SW480 (cell line): ENCODE measurements around the gene ZNF628.
"Not testable (repeated sequence)": the region's sequence is repeated elsewhere in the genome, so short reads cannot be mapped to it uniquely, and the experiment has no call there.

Source experiments
- DNase-seq: peaks from one replicate; pipeline ENCODE4 v3.0.0-alpha.2; 2016; ENCODE audit warnings: low spot score

ZNF628 gene

GRCh38 chr19:55484593-55485438, 8.4 kb downstream of the ZNF628 start, which contains the start of gene NAT14:
Gene NAT14 (plus strand): TSS chr19:55485188. CDS start chr19:55485709, 521 bp downstream.
- DNase-seq: peak; percentile 48

GRCh38 chr19:55485439-55486011, 9.1 kb downstream of the ZNF628 start:
- DNase-seq: no peak

GRCh38 chr19:55486043-55486970, 9.9 kb downstream of the ZNF628 start:
- DNase-seq: no peak

- peak; percentile 90 for DNase-seq
These were observed 10.8 kb downstream of the ZNF628 start for GRCh38 chr19:55486971-55487923.

- DNase-seq: no peak
These were observed 11.7 kb downstream of the ZNF628 start, which contains the start of gene SSC5D for GRCh38 chr19:55487924-55488687. Gene SSC5D (plus strand): TSS chr19:55488436. CDS start chr19:55488590, 154 bp downstream.

GRCh38 chr19:55488986-55489710, 12.7 kb downstream of the ZNF628 start:
- DNase-seq: no peak

GRCh38 chr19:55489711-55490477, 13.5 kb downstream of the ZNF628 start:
- no peak for DNase-seq

- no peak for DNase-seq
These were observed 14.3 kb downstream of the ZNF628 start for GRCh38 chr19:55490478-55491432.

GRCh38 chr19:55491546-55492360, 15.3 kb downstream of the ZNF628 start:
- no peak for DNase-seq

- no peak for DNase-seq
These were observed 16.0 kb downstream of the ZNF628 start for GRCh38 chr19:55492362-55492944.

GRCh38 chr19:55493052-55493644, 16.7 kb downstream of the ZNF628 start:
- no peak for DNase-seq

GRCh38 chr19:55493645-55494171, 17.3 kb downstream of the ZNF628 start:
- DNase-seq: no peak

- DNase-seq: no peak
These were observed 17.9 kb downstream of the ZNF628 start for GRCh38 chr19:55494172-55494761.

GRCh38 chr19:55495646-55496349, 19.4 kb downstream of the ZNF628 start:
- no peak for DNase-seq

GRCh38 chr19:55496820-55497219, 20.4 kb downstream of the ZNF628 start:
- DNase-seq: not testable (repeated sequence)
